Hippocampal formation (tissue), 2 donors: ENCODE results near the gene ALG5.

Source experiments
- DNase-seq, 2 donors: peaks; one replicate each; lab custom pipeline; 2025; lab: John Stamatoyannopoulos, UW

Gene ALG5

DNA sequence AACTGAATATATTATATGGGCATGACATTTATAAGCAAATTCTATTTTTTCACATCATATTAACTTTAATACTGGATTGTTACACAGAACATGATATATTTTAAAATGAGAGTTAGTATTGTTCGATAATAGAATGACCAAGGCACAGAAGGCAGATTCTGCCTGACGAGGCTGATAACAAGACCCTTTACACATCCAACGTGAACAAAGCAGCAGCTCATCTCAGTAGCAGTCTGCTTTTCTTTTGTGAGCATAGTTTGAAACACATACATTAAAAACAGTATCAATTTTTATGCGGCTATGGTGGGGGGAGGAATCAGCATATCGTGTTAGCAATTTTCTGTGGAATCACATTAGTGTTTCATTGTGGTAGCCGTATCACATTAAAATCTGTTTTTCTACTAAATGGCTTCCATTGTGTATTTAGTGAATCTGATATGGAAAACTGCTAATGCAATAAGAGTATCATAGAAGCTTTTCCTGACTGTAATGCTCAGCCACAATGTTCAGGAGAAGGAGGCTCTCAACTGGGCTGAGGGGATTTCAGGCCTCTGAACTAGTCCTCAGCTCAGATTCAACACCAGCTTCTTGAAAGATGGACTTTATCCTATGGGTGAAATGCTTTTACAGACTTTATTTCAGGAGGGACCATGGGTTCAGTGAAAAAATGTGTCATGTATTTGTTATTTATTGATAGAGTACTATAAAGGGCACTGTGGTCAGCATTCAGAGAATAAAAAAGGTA is 83.1 kb downstream of the ALG5 start:
- no peak for DNase-seq

DNA sequence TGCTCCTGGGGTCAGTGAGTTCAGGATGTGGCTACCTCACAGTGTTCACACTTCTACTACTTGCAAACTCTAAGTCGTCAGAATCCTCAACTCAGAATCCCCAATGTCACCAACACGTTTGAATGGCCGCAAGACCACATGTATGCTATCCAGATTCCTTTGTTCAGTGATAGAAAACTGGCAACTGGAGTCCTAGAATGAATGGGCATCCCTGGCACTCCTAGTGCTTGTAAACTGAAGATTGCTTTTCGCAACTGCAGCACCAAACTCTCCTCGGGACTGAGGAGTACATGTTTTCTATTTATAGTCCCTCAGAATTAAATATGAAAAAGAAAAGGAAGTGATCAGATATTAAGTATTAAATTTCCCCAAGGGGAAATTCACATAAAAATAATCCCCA is 84.0 kb downstream of the ALG5 start:
- DNase-seq, result no peak

- DNase-seq, result no peak
Observed at GRCh38 chr13:36914648-36915047, 84.5 kb downstream of the ALG5 start.

- DNase-seq, result no peak
Observed at GRCh38 chr13:36913463-36913862, 85.7 kb downstream of the ALG5 start.

DNA sequence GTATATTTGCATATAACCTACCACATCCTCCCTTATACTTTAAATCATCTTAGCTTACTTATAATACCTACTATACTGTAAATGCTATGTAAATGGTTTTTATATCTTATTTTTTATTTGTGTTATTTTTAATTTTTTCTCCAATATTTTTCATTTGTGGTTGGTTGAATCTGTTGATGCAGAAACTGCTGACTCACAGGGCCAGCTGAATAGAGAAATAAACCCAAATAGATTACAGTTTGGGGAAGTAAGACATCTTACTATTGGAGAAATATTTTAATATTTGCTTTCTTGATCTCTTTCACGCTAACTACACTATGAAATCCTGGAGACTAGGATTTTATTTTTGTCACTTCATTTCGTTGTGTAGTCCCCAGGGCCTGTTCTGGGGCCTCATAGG is 86.2 kb downstream of the ALG5 start:
- no peak for DNase-seq

GRCh38 chr13:36912369-36912768 is 86.8 kb downstream of the ALG5 start:
- no peak for DNase-seq

GRCh38 chr13:36910545-36910944 is 88.6 kb downstream of the ALG5 start:
- DNase-seq, result no peak

GRCh38 chr13:36907821-36908220 is 91.3 kb downstream of the ALG5 start:
- DNase-seq, result no peak

GRCh38 chr13:36907266-36907665 is 91.9 kb downstream of the ALG5 start:
- DNase-seq, result no peak

GRCh38 chr13:36905944-36906343 is 93.2 kb downstream of the ALG5 start:
- DNase-seq, result no peak

DNA sequence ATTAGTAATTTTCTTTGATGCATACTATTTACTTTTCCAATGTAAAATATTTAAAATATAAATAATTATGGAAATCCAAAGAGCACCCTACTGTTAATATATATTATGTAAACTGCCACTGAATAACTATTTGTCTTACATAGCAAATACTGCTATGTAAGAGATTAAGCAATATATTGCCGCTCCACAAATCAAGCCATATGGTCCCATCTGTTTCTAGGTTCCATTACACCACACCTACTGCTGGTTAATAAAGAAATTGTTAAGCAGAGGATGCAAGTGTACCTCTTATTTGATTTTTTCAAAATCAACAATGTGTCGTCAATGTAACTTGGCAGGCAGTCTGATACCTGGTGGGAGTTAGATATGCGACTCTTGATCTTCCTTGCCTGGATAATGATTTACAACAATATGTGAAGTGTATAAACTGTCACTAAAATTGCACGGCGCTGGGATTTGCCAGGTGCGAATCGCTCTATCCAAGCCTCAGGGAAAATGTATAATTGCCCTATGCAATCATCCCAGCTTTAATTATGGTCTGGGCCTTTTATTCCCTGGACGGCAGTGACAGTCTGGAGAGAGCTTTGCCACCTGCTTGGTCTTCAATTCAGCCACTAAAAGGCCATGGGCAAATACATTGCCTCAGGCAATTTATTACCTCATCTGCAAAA is 95.1 kb downstream of the ALG5 start:
- no peak for DNase-seq
